HG03025 (cell line): ENCODE data around the gene ACAP1.

Source experiments
- ATAC-seq: cut with Tn5 transposase; IDR thresholded peaks from one replicate; pipeline ENCODE4 v1.9.1; 2021; ENCODE audit warnings: mild to moderate bottlenecking, moderate library complexity; ENCODE audit not compliant: unreplicated experiment, low FRiP score

Gene ACAP1

GRCh38 chr17:7380855-7381683 is 44.7 kb downstream of the ACAP1 start, which contains the start of gene TNK1:
TNK1 (plus strand) TSS chr17:7381089; CDS start chr17:7382927, 1,838 bp downstream.
- ATAC-seq, result no peak

- ATAC-seq, result no peak
Measured at GRCh38 chr17:7382901-7383300, 46.6 kb downstream of the ACAP1 start.

DNA sequence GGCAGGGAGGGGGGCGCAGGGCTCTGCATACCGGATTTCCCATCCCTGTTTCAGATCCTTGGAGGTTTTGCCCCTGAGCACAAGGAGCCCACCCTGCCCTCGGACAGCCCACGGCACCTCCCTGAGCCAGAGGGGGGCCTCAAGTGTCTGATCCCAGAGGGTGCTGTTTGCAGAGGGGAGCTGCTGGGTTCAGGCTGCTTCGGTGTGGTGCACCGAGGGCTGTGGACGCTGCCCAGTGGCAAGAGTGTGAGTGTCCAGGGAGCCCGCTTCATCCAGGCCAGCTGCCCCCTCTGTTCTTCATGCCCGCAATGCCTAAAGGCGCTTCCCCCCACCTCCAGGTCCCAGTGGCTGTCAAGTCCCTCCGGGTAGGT is 47.0 kb downstream of the ACAP1 start:
- ATAC-seq, result no peak

DNA sequence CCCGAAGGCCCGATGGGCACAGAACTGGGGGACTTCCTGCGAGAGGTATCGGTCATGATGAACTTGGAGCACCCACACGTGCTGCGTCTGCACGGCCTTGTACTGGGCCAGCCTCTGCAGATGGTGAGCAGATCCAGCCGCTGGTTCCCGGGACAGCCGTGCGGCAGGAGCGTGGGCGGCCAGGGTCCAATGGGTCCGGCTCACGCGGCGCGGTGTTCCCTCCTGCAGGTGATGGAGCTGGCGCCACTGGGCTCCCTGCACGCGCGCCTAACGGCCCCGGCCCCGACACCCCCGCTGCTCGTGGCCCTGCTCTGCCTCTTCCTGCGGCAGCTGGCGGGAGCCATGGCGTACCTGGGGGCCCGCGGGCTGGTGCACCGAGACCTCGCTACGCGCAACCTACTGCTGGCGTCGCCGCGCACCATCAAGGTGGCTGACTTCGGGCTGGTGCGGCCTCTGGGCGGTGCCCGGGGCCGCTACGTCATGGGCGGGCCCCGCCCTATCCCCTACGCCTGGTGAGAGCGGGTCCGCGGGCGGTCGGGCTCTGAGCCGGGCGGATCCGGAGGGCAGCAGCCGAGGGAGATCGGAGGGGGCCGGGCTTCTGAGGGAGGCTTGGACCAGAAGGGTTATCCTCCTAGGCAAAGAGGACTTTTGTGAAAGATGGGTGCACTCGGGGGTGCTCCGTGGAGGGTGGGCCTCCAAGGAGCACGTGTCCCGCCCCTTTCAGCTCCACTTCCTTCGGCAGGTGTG is 47.6 kb downstream of the ACAP1 start:
- ATAC-seq, result no peak

GRCh38 chr17:7384489-7385081 is 48.3 kb downstream of the ACAP1 start:
- no peak for ATAC-seq

GRCh38 chr17:7388856-7389255 is 52.5 kb downstream of the ACAP1 start:
- no peak for ATAC-seq

- ATAC-seq, result no peak
Measured at GRCh38 chr17:7389924-7390910, 53.9 kb downstream of the ACAP1 start.

DNA sequence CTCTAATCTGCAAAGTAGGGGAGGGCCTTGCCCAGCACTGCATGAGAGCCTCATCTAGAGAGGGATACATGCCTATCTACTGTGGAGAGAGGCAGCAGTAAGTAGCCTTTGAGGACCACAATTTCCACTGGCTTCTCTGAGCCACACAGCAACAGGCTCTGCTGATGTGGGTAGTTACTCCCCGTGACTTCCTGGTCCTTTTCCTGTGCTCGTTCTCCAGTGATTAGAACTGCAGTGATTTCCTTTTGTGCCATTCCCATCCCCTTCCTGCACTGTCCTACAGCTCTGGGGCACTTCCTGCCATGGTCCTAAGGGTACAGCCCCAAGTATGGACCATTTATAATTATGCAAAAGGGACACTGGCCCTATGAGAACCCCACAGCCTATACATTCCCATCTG is 55.0 kb downstream of the ACAP1 start:
- no peak for ATAC-seq

- ATAC-seq, result no peak
Measured at GRCh38 chr17:7392696-7393612, 56.6 kb downstream of the ACAP1 start.

DNA sequence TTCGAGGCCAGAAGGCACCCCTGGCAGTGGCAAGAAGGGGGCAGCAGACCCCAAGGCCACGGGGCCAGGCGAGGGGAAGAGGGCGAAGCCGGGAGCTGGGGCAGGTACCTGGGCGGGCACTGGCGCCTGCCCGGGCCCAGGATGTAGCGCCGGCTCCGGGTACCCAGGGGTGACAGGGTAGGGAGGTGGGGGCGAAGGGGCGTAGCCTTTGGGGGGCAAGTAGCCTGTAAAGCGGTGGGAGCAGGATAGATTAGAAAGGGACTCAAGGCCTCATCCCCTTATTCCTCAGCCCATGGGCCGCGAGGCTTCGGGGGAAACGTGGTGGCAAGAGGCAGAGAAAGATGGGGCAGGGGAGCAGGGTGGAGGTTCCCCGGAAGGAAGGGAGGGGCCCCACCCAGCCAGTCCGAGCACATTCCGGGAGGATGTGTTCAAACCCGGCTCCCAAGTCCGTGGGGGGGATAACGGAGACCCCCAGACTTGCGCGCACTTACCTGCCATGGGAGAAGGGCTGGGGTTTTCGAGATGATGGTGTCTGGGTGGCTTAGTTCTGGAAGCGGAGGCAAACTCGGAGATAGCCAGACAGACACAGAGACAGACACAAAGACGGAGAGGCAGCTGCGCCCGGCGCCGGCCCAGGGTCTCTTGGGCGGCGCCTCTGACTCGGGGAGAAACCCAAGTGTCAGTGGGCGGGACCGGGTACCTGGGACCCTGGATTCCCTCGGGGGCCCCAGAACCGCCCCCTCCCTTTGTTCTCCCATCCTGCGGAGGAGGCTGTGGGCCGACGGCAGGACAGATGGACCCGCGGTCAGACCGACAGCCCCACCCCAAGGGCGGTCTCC is 57.5 kb downstream of the ACAP1 start:
- ATAC-seq, result peak; percentile 33

DNA sequence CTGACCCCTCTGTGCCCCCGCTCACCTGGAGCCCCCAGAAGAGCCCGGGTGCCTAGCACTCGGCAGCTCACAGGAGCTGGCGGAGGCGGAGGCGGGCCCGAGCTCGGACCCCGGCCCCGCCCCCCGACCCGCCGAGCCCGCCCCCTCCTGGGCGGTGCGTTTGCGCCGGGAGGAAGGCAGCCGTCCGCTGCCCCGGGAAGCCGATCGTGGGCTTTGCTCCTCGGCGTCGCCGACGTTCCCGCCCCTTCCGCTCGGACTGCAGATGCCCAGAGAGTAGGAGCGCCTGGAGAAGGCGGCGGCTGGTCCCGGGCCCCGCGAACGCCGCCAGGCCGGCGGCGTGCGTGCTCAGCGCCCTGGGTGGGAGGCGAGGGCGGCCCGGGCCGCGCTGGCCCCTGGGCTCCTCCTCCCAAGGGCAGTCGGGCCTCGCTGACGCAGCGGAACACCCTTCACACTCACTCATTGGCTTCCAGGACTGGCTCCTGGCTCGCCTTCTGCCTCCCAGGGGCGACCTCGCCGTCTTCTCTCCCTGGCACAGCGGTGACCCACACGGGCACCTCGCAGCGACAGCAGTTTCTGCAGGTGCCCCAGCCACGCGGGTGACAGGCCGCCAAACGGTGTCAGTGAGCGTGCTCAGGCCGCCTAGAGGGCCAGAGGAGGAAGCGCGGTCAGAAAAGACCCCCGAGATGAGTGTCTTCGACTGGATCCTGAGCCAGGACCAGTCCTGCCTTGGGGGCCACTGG is 58.3 kb downstream of the ACAP1 start, which contains the start of gene PLSCR3:
Gene PLSCR3, minus strand, starts transcription at position 74 of the 740 bp plus-strand sequence. CDS start 415 bp downstream, outside the sequence.
- peak; percentile 59 for ATAC-seq

DNA sequence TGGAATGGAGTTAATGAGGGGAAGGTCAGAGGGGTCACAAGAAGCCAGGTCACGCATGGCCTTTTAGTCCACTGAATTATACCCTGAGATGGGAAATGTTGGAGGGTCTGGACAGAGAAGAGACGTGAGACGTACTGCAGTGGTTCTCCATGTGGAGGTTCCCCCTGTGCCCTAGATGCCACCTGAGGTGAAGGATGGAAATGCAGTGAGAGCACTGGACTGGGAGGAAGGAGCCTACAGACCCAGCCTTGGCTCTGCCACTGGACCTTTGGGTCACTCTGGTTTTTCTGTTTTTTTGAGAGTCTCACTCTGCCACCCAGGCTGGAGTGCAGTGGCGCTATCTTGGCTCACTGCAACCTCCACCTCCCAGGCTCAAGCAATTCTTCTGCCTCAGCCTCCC is 59.8 kb downstream of the ACAP1 start:
- no peak for ATAC-seq

DNA sequence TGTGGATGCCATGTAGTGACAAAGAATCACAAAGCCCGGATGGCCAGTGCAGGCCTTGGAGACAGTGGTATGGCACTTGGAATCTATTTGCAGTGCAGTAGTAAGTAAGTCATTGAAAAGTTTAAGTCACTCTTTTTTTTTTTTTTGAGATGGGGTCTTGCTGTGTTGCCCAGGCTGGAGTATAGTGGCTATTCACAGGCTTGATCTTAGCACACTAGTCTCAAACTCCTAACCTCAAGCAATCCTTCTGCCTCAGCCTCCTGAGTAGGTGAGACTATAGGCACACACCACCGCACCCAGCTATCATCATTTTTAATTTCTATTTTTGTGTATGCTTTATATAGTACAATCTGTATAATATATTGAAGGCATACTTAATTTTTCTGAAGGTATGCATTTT is 62.3 kb downstream of the ACAP1 start:
- no peak for ATAC-seq
